H9 (cell line): Measurements from ENCODE around the gene HECTD1. TPM values are rescaled to one million over a fixed set of nuclear protein-coding genes. Genes with fewer than 3 reads are reported as not detected.

Experiments used
- DNase-seq: peaks from one replicate; pipeline ENCODE4 v3.0.0-alpha.2; 2017
- H2AFZ ChIP-seq: one replicate; pipeline ENCODE4 v1.6.1; 2013; ENCODE audit warnings: mild to moderate bottlenecking, low read length, control low read depth, moderate library complexity
- H2AK5ac ChIP-seq: 2 replicates; pipeline ENCODE4 v1.6.1; 2013; ENCODE audit warnings: low read length, control low read depth, mixed read lengths; ENCODE audit not compliant: insufficient read length
- H2BK120ac ChIP-seq: one replicate; pipeline ENCODE4 v1.6.1; 2013; ENCODE audit warnings: low read depth, mild to moderate bottlenecking, low read length, control low read depth, inconsistent platforms; ENCODE audit not compliant: poor library complexity, severe bottlenecking
- H2BK12ac ChIP-seq: 2 replicates; pipeline ENCODE4 v1.6.1; 2013; ENCODE audit warnings: low read length, control low read depth, mixed read lengths, low read depth; ENCODE audit not compliant: insufficient read length
- H2BK15ac ChIP-seq: 2 replicates; pipeline ENCODE4 v1.6.1; 2013; ENCODE audit warnings: low read depth, low read length, control low read depth
- H2BK20ac ChIP-seq: one replicate; pipeline ENCODE4 v1.6.1; 2013; ENCODE audit warnings: low read depth, mild to moderate bottlenecking, low read length, control low read depth, inconsistent platforms; ENCODE audit not compliant: poor library complexity, severe bottlenecking
- H2BK5ac ChIP-seq: 2 replicates; pipeline ENCODE4 v1.6.1; 2013; ENCODE audit warnings: low read length, control low read depth, mixed read lengths; ENCODE audit not compliant: insufficient read length
- H3K14ac ChIP-seq: 2 replicates; pipeline ENCODE4 v1.6.1; 2013; ENCODE audit warnings: low read length, control low read depth; ENCODE audit not compliant: insufficient read depth
- H3K18ac ChIP-seq: 2 replicates; pipeline ENCODE4 v1.6.1; 2013; ENCODE audit warnings: low read depth, mild to moderate bottlenecking, mixed read lengths, low read length, control low read depth; ENCODE audit not compliant: insufficient read length
- H3K23ac ChIP-seq: 2 replicates; pipeline ENCODE4 v1.6.1; 2013; ENCODE audit warnings: low read length, control low read depth, mixed read lengths, low read depth; ENCODE audit not compliant: insufficient read length
- H3K23me2 ChIP-seq: 2 replicates; pipeline ENCODE4 v1.6.1; 2013; ENCODE audit warnings: low read depth, mild to moderate bottlenecking, mixed read lengths, low read length, control low read depth; ENCODE audit not compliant: insufficient read length, poor library complexity, severe bottlenecking
- H3K27ac ChIP-seq: 2 replicates; pipeline ENCODE4 v1.5.1; 2013; ENCODE audit warnings: low read length, control low read depth, mixed read lengths, low read depth; ENCODE audit not compliant: insufficient read length
- H3K27me3 ChIP-seq: 2 replicates; pipeline ENCODE4 v1.6.1; 2013; ENCODE audit warnings: low read length, control low read depth, inconsistent platforms; ENCODE audit not compliant: insufficient read depth
- H3K4ac ChIP-seq: 2 replicates; pipeline ENCODE4 v1.6.1; 2013; ENCODE audit warnings: low read depth, mild to moderate bottlenecking, control low read depth, inconsistent platforms, low read length, moderate library complexity
- H3K4me1 ChIP-seq: 2 replicates; pipeline ENCODE4 v1.6.1; 2013; ENCODE audit warnings: low read length, control low read depth, inconsistent platforms; ENCODE audit not compliant: insufficient read depth
- H3K4me2 ChIP-seq: 2 replicates; pipeline ENCODE4 v1.6.1; 2013; ENCODE audit warnings: low read length, control low read depth, mixed read lengths; ENCODE audit not compliant: insufficient read length, insufficient read depth
- H3K56ac ChIP-seq: 2 replicates; pipeline ENCODE4 v1.6.1; 2013; ENCODE audit warnings: low read depth, mild to moderate bottlenecking, mixed read lengths, low read length, control low read depth; ENCODE audit not compliant: insufficient read length
- H3K79me1 ChIP-seq: 2 replicates; pipeline ENCODE4 v1.6.1; 2013; ENCODE audit warnings: low read depth, mild to moderate bottlenecking, moderate library complexity, low read length, control low read depth, inconsistent platforms; ENCODE audit not compliant: insufficient read depth, poor library complexity, severe bottlenecking
- H3K79me2 ChIP-seq: 2 replicates; pipeline ENCODE4 v1.6.1; 2013; ENCODE audit warnings: low read length, control low read depth, inconsistent platforms; ENCODE audit not compliant: insufficient read depth
- H3K9ac ChIP-seq: 2 replicates; pipeline ENCODE4 v1.6.1; 2013; ENCODE audit warnings: low read length, control low read depth, mixed read lengths; ENCODE audit not compliant: insufficient read length; ENCODE audit errors: extremely low read depth
- H3K9me3 ChIP-seq: one replicate; pipeline ENCODE4 v1.6.1; 2013; ENCODE audit warnings: low read depth, low read length, inconsistent platforms; ENCODE audit not compliant: control insufficient read depth
- H3T11ph ChIP-seq: one replicate; pipeline ENCODE4 v1.6.1; 2013; ENCODE audit warnings: mild to moderate bottlenecking, low read length, control low read depth, inconsistent platforms
- H4K20me1 ChIP-seq: one replicate; pipeline ENCODE4 v1.6.1; 2013; ENCODE audit not compliant: control insufficient read depth, insufficient read length, insufficient read depth
- H4K5ac ChIP-seq: 2 replicates; pipeline ENCODE4 v1.6.1; 2013; ENCODE audit warnings: low read depth, mild to moderate bottlenecking, mixed read lengths, low read length, control low read depth; ENCODE audit not compliant: insufficient read length
- H4K8ac ChIP-seq: replicated peaks from 2 replicates; pipeline ENCODE4 v1.6.1; 2013; ENCODE audit warnings: low read length, control low read depth, mixed read lengths, low read depth; ENCODE audit not compliant: insufficient read length
- H4K91ac ChIP-seq: 2 replicates; pipeline ENCODE4 v1.6.1; 2013; ENCODE audit warnings: low read depth, mild to moderate bottlenecking, moderate library complexity, mixed read lengths, low read length, control low read depth; ENCODE audit not compliant: insufficient read length
- H3K27ac Mint-ChIP-seq, 3 experiments: 2 replicates in 2 of 3; 3 replicates in 1 of 3; pipeline ENCODE4 v1.8.0; 2020 to 2021; ENCODE audit warnings: mixed read lengths in 3 of 3, mild to moderate bottlenecking in 1 of 3, moderate library complexity in 1 of 3
- H3K27me3 Mint-ChIP-seq: 2 replicates; pipeline ENCODE4 v1.8.0; 2021; ENCODE audit warnings: low read depth, mild to moderate bottlenecking, moderate library complexity, mixed read lengths
- H3K36me3 Mint-ChIP-seq, 3 experiments: 2 replicates in 2 of 3; 3 replicates in 1 of 3; pipeline ENCODE4 v1.8.0; 2020 to 2021; ENCODE audit warnings: low read depth in 3 of 3, mixed read lengths in 3 of 3; ENCODE audit not compliant: insufficient read depth in 1 of 3
- H3K4me1 Mint-ChIP-seq, 2 experiments: 2 replicates each; pipeline ENCODE4 v1.8.0; 2020; ENCODE audit warnings: mixed read lengths in 2 of 2
- H3K4me3 Mint-ChIP-seq, 2 experiments: 2 replicates in 1 of 2; 3 replicates in 1 of 2; pipeline ENCODE4 v1.8.0; 2020 to 2021; ENCODE audit warnings: mild to moderate bottlenecking in 2 of 2, mixed read lengths in 2 of 2, moderate library complexity in 1 of 2
- H3K9me3 Mint-ChIP-seq, 2 experiments: 2 replicates in 1 of 2; 3 replicates in 1 of 2; pipeline ENCODE4 v1.8.0; 2020; ENCODE audit warnings: mild to moderate bottlenecking in 2 of 2, mixed read lengths in 2 of 2, moderate library complexity in 1 of 2
- CTCF ChIP-seq: fragments of 200-600 bp; sonication (generic); conservative IDR thresholded peaks from 3 replicates; pipeline ENCODE4 v1.8.0; 2021; ENCODE audit warnings: antibody characterized with exemption, mild to moderate bottlenecking
- WGBS: extraction: QIAGEN DNeasy Blood & Tissue Kit; methylation state at CpG from one replicate; pipeline ENCODE4 v1.1.7; 2013; ENCODE audit warnings: missing lambda C conversion rate, low lambda C conversion rate, mixed read lengths; ENCODE audit not compliant: insufficient read length; ENCODE audit errors: extremely low coverage; 5-methylcytosine and 5-hydroxymethylcytosine counted together
- total RNA-seq: library from RNA; stranded (reverse); gene quantifications from 2 replicates; pipeline ENCODE4 v1.2.1, GENCODE V29; 2021

HECTD1 gene
- total RNA-seq, 1 experiment from 2014 or later: 135 TPM

GRCh38 chr14:31084385-31084784 lies 123.2 kb downstream of the HECTD1 start:
- Histone ChIP-seq H3K79me1 (no peaks in the 10 kb centered on the region), H2BK20ac (no peak overlapping the region), H3K27ac (no peak overlapping the region), H3K14ac (no peak overlapping the region), H3K9ac (no peak overlapping the region), H3K4me2 (no peak overlapping the region), H2AK5ac (no peak overlapping the region), H4K20me1 (no peaks in the 10 kb centered on the region), H3T11ph (no peak overlapping the region), H3K4ac (no peak overlapping the region), H3K23me2 (no peaks in the 10 kb centered on the region), H3K18ac (no peak overlapping the region), H2BK120ac (no peak overlapping the region), H3K79me2 (no peaks in the 10 kb centered on the region), H4K91ac (no peak overlapping the region), H4K5ac (no peak overlapping the region), H2BK15ac (no peak overlapping the region), H3K4me1 (no peaks in the 10 kb centered on the region), H3K23ac (no peak overlapping the region), H3K56ac (no peak overlapping the region), H2BK5ac (no peak overlapping the region), H3K9me3 (no peaks in the 10 kb centered on the region), H2BK12ac (no peak overlapping the region), H4K8ac (no peak overlapping the region), H2AFZ (no peak overlapping the region), H3K27me3 (no peaks in the 10 kb centered on the region)
- Mint-ChIP-seq H3K27ac (peak overlapping the region in 2 of 3 experiments; percentile 2 to 76; a peak in 2 of 7 replicates), H3K4me1 (0 out of 4 replicates have a peak, but pooled peaks cover 2 to 4% of the 10 kb centered on the region in 2 experiments), H3K9me3 (no peaks in the 10 kb centered on the region), H3K4me3 (no peak overlapping the region), H3K27me3 (no peaks in the 10 kb centered on the region), H3K36me3 (peaks cover 0 to 3% (median 0%) of the 10 kb centered on the region in 3 experiments; a peak in 1 of 7 replicates)
- peak; percentile 35; the same call in 2 of the 3 replicates for TF ChIP-seq CTCF
- WGBS: no CpG with 5 or more reads among the region's 5 CpGs
- no peak for DNase-seq
